Measurements from ENCODE around the gene FAAP100. TPM values are rescaled to one million over a fixed set of nuclear protein-coding genes. Genes with fewer than 3 reads are reported as not detected.

Gene FAAP100
- polyA plus RNA-seq, 1 donor (not counting 4 experiments of a cell fraction or from before 2014, with no cell fraction given) = 3.8 TPM

- no peak for FAIRE-seq
- H3K36me3 ChIP-seq (ENCODE audit: control insufficient read depth in 2 of 2, extremely low read depth in 1 of 2, insufficient read depth in 2 of 2, low read length in 2 of 2) = no peaks in the 10 kb centered on the region
- no peak overlapping the region for H3K9ac ChIP-seq (ENCODE audit: control insufficient read depth, extremely low read depth, insufficient read depth, low read length)
- TF ChIP-seq EZH2 (IDR thresholded peaks at IDR 0.05; ENCODE audit: low read length) (no peak), CTCF (optimal IDR thresholded peaks at IDR 0.05 in 1 of 3, IDR thresholded peaks at IDR 0.05 in 1 of 3, conservative IDR thresholded peaks at IDR 0.05 in 1 of 3; ENCODE audit: extremely low read depth in 1 of 3, insufficient read depth in 2 of 3, low read length in 3 of 3) (no peak)
- H3K4me2 ChIP-seq (ENCODE audit: control insufficient read depth, extremely low read depth, insufficient read depth, low read depth, low read length) = no peak overlapping the region
- DNase-seq (ENCODE audit: low read depth, low spot score) = no peak
- no peaks in the 10 kb centered on the region for H3K9me3 ChIP-seq (ENCODE audit: control insufficient read depth, low read depth, low read length)
- peaks cover 17% of the 10 kb centered on the region for H3K27me3 ChIP-seq (ENCODE audit: control insufficient read depth, extremely low read depth, insufficient read depth, low read length)
- dilution Hi-C loops (cut with MboI; ENCODE audit: extremely low pct_ligation_motif_present, low sequenced_read_pairs) = no loop called here
- H4K20me1 ChIP-seq (ENCODE audit: control insufficient read depth, extremely low read depth, insufficient read depth, low read length) = peaks cover 4% of the 10 kb centered on the region
- H2AFZ ChIP-seq (ENCODE audit: control insufficient read depth, low read length) = no peak overlapping the region
- H3K27ac ChIP-seq (ENCODE audit: control insufficient read depth, insufficient read depth, low read length) = no peak overlapping the region
- no peaks in the 10 kb centered on the region for H3K79me2 ChIP-seq (ENCODE audit: control insufficient read depth, insufficient read depth, low read length)
- H3K4me1 ChIP-seq (ENCODE audit: control insufficient read depth, extremely low read depth, insufficient read depth, low read length) = no peaks in the 10 kb centered on the region
- H3K4me3 ChIP-seq (ENCODE audit: control insufficient read depth in 2 of 3, extremely low read depth in 1 of 3, insufficient read depth in 2 of 3, low read depth in 1 of 3, low read length in 3 of 3) = no peak overlapping the region
- no peaks in the 10 kb centered on the region for H3K9me1 ChIP-seq (ENCODE audit: control insufficient read depth, extremely low read depth, insufficient read depth, low read length)
Observed at GRCh38 chr17:81503619-81504018, 48.5 kb downstream of the FAAP100 start.

- Histone ChIP-seq H3K27ac (ENCODE audit: control insufficient read depth, insufficient read depth, low read length) (no peak overlapping the region), H2AFZ (ENCODE audit: control insufficient read depth, low read length) (no peak overlapping the region), H3K9me3 (ENCODE audit: control insufficient read depth, low read depth, low read length) (no peaks in the 10 kb centered on the region), H3K4me2 (ENCODE audit: control insufficient read depth, extremely low read depth, insufficient read depth, low read depth, low read length) (no peak overlapping the region), H3K4me3 (ENCODE audit: control insufficient read depth in 2 of 3, extremely low read depth in 1 of 3, insufficient read depth in 2 of 3, low read depth in 1 of 3, low read length in 3 of 3) (no peak overlapping the region), H3K27me3 (ENCODE audit: control insufficient read depth, extremely low read depth, insufficient read depth, low read length) (peaks cover 22% of the 10 kb centered on the region), H3K36me3 (ENCODE audit: control insufficient read depth in 2 of 2, extremely low read depth in 1 of 2, insufficient read depth in 2 of 2, low read length in 2 of 2) (no peaks in the 10 kb centered on the region), H4K20me1 (ENCODE audit: control insufficient read depth, extremely low read depth, insufficient read depth, low read length) (no peaks in the 10 kb centered on the region), H3K9ac (ENCODE audit: control insufficient read depth, extremely low read depth, insufficient read depth, low read length) (no peak overlapping the region), H3K9me1 (ENCODE audit: control insufficient read depth, extremely low read depth, insufficient read depth, low read length) (no peaks in the 10 kb centered on the region), H3K4me1 (ENCODE audit: control insufficient read depth, extremely low read depth, insufficient read depth, low read length) (no peaks in the 10 kb centered on the region), H3K79me2 (ENCODE audit: control insufficient read depth, insufficient read depth, low read length) (no peaks in the 10 kb centered on the region)
- DNase-seq (ENCODE audit: low read depth, low spot score) = no peak
- no peak for TF ChIP-seq EZH2 (IDR thresholded peaks at IDR 0.05; ENCODE audit: low read length)
- TF ChIP-seq CTCF (optimal IDR thresholded peaks at IDR 0.05 in 1 of 3, IDR thresholded peaks at IDR 0.05 in 1 of 3, conservative IDR thresholded peaks at IDR 0.05 in 1 of 3; ENCODE audit: extremely low read depth in 1 of 3, insufficient read depth in 2 of 3, low read length in 3 of 3) = no peak
- no peak for FAIRE-seq
- dilution Hi-C loops (cut with MboI; ENCODE audit: extremely low pct_ligation_motif_present, low sequenced_read_pairs) = no loop called here
Observed at GRCh38 chr17:81502471-81503017, 49.6 kb downstream of the FAAP100 start.
